Ovary (tissue), 9 donors: ENCODE results near the gene SPAST. TPM values are rescaled to one million over a fixed set of nuclear protein-coding genes. Genes with fewer than 3 reads are reported as not detected.

Source experiments
- DNase-seq, 5 donors: peaks; one replicate each; pipeline ENCODE4 v3.0.0-alpha.2; 2019 to 2020
- H3K27ac ChIP-seq, 2 donors: fragments of 200-600 bp; one replicate each; pipeline versions ENCODE4 v1.5.1 to v1.8.0; 2019 to 2022
- H3K27me3 ChIP-seq: fragments of 200-600 bp; one replicate; pipeline ENCODE4 v1.8.0; 2022
- H3K36me3 ChIP-seq: fragments of 200-600 bp; sonication (generic); one replicate; pipeline ENCODE4 v1.5.1; 2019
- H3K4me1 ChIP-seq: one replicate; pipeline ENCODE4 v1.8.1; 2013; ENCODE audit warnings: mild to moderate bottlenecking, moderate library complexity; ENCODE audit not compliant: insufficient read depth
- H3K4me3 ChIP-seq: fragments of 200-600 bp; sonication (generic); one replicate; pipeline ENCODE4 v1.5.1; 2017
- H3K9me3 ChIP-seq, 2 donors: fragments of 200-600 bp in 1 of 2; sonication (generic) in 1 of 2; one replicate each; pipeline versions ENCODE4 v1.5.1 to v1.8.1; 2013 to 2019; ENCODE audit warnings: mild to moderate bottlenecking in 1 of 2, moderate library complexity in 1 of 2
- CTCF ChIP-seq, 3 donors: fragments of 450-650 bp in 2 of 3; fragments of 200-600 bp in 1 of 3; IDR thresholded peaks; one replicate each; pipeline versions ENCODE4 v1.5.1 to v1.8.0; 2016 to 2022; ENCODE audit warnings: antibody characterized with exemption in 3 of 3, mild to moderate bottlenecking in 1 of 3
- EP300 ChIP-seq: sonication (generic); formaldehyde crosslinking; IDR thresholded peaks from one replicate; pipeline ENCODE4 v1.6.1; 2017; ENCODE audit warnings: antibody characterized with exemption
- POLR2A ChIP-seq: fragments of 450-650 bp; IDR thresholded peaks from one replicate; pipeline ENCODE4 v1.6.1; 2017; ENCODE audit warnings: antibody characterized with exemption, mild to moderate bottlenecking, moderate library complexity
- WGBS, 3 donors: extraction: QIAGEN DNeasy Blood & Tissue Kit in 1 of 3; methylation state at CpG; one replicate each; pipeline versions ENCODE4 v1.1.5 to v1.1.7; 2013 to 2017; 5-methylcytosine and 5-hydroxymethylcytosine counted together
- intact Hi-C, 4 donors: fragments of 100-400 bp; cut with DNase I; formaldehyde crosslinking; loops; one replicate each; pipeline versions ENCODE4 v1.11.0 to v1.15.1; 2022 to 2023
- polyA plus RNA-seq, 2 donors: library from polyadenylated mRNA; stranded (reverse); fragments of 200-250 nt in 1 of 2; fragments of 350-450 nt in 1 of 2; fragmentation: Illumina TruSeq in 1 of 2; extraction: RNeasy Lipid Tissue Mini Kit (QIAGEN cat#74804) in 1 of 2; gene quantifications; one replicate each; pipeline ENCODE4 v1.2.3, GENCODE V29; 2013 to 2014
- total RNA-seq, 7 donors: library from RNA; depleted of rRNA in 2 of 7; stranded (reverse); fragments of >200 nt in 2 of 7; fragmentation: NEBNext Ultra II Directional in 3 of 7; extraction: Animal tissue kit (Norgen Biotek cat#: 25700) in 3 of 7; gene quantifications; one replicate each; pipeline versions ENCODE4 v1.1.0 to v1.2.4, GENCODE V29; 2016 to 2023
- donor health status: DM: no; HTN: no; CAD: no; lungs with moderate emphysema.
- donor health status: DM: no; HTN: no; CAD: no.
- donor health status: Bipolar disorder and iron deficiency.
- donor health status: DM: yes; HTN: yes; CAD: no.
- donor health status: DM: no; HTN: no; CAD: no.
- donor health status: DM: yes; HTN: yes; CAD: no.

SPAST gene
- total and polyA plus RNA-seq, 9 donors = 6.5 to 21.6 (median 18.3) TPM

- intact Hi-C loops = no loop called here
- WGBS, 3 donors = 94 to 99% (median 96%) methylated on average over 2 of the region's 2 CpGs
Observed at GRCh38 chr2:32119161-32119560, 55.8 kb downstream of the SPAST start.

GRCh38 chr2:32124660-32125059, 61.3 kb downstream of the SPAST start:
- no peaks in the 10 kb centered on the region for H3K9me3 ChIP-seq
- H3K4me1 ChIP-seq = no peaks in the 10 kb centered on the region
- intact Hi-C loops = loop anchor here in 1 of 4 donors (5.0 kb wide), 1 partner anchor 63 kb away; no protein-coding TSS in a partner anchor
- H3K27me3 ChIP-seq = no peaks in the 10 kb centered on the region
- H3K4me3 ChIP-seq = no peak overlapping the region
- no peaks in the 10 kb centered on the region for H3K36me3 ChIP-seq
- TF ChIP-seq CTCF (IDR thresholded peaks at IDR 0.05) (no peak), EP300 (no peak), POLR2A (no peak)
- H3K27ac ChIP-seq = no peak overlapping the region
- DNase-seq = no peak

More at GRCh38 chr2:32119161-32119560, 55.8 kb downstream of the SPAST start:
- no peaks in the 10 kb centered on the region for H3K27me3 ChIP-seq
- H3K36me3 ChIP-seq = no peaks in the 10 kb centered on the region
- TF ChIP-seq EP300 (no peak), POLR2A (no peak), CTCF (IDR thresholded peaks at IDR 0.05) (no peak)
- DNase-seq = no peak
- no peaks in the 10 kb centered on the region for H3K9me3 ChIP-seq
- no peak overlapping the region for H3K4me3 ChIP-seq
- no peak overlapping the region for H3K27ac ChIP-seq
- H3K4me1 ChIP-seq = no peaks in the 10 kb centered on the region

DNA sequence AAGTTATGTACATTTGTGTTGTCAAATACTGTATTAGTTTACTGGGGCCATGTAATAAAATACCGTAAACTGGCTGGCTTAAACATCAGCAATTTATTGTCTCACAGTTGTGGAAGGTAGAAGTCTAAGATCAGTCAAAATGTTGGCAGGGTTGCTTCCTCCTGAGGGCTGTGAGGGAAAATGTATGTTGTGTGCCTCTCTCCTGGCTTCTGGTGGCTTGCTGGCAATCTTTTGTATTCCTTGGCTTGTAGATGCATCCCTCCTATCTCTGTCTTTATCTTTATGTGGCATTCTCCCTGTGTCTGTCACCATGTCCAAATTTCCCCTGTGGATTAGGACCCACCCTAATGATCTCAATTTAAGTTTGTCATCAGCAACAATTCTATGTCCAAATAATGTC, 65.3 kb downstream of the SPAST start:
- TF ChIP-seq CTCF (IDR thresholded peaks at IDR 0.05) (no peak), EP300 (no peak), POLR2A (no peak)
- H3K36me3 ChIP-seq = no peaks in the 10 kb centered on the region
- no peaks in the 10 kb centered on the region for H3K9me3 ChIP-seq
- no peaks in the 10 kb centered on the region for H3K27me3 ChIP-seq
- no peak overlapping the region for H3K27ac ChIP-seq
- DNase-seq = no peak
- no peak overlapping the region for H3K4me3 ChIP-seq
- H3K4me1 ChIP-seq = no peaks in the 10 kb centered on the region
- 97 to 98% (median 98%) methylated on average over 1 of the region's 1 CpG for WGBS, 3 donors
- intact Hi-C loops = loop anchor here in 1 of 4 donors (5.0 kb wide), 1 partner anchor 59 kb away; no protein-coding TSS in a partner anchor

DNA sequence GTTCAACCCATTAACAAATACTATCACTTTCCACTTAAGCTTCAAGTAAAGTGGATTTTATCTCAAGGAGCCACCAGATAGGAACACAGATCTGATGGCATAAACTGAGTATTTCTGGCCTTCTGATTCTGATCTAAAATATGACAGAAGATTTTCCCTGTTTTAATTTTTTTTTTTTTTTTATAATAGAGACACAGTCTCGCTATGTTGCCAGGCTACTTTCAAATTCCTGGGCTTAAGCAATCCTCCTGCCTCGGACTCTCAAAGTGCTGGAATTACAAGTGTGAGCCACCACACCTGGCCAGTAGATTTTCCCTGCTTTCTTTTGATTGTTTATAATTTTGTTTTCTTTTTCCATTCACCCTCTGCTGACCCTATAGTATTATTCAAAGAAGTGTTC, 65.7 kb downstream of the SPAST start:
- Histone ChIP-seq H3K9me3 (no peaks in the 10 kb centered on the region), H3K36me3 (no peaks in the 10 kb centered on the region), H3K27ac (no peak overlapping the region), H3K4me3 (no peak overlapping the region), H3K27me3 (no peaks in the 10 kb centered on the region), H3K4me1 (no peaks in the 10 kb centered on the region)
- intact Hi-C loops = loop anchor here in 1 of 4 donors (5.0 kb wide), 1 partner anchor 58 kb away; no protein-coding TSS in a partner anchor
- no peak for DNase-seq
- no peak for TF ChIP-seq POLR2A
- 87 to 91% (median 90%) methylated on average over 2 of the region's 2 CpGs for WGBS, 3 donors

DNA sequence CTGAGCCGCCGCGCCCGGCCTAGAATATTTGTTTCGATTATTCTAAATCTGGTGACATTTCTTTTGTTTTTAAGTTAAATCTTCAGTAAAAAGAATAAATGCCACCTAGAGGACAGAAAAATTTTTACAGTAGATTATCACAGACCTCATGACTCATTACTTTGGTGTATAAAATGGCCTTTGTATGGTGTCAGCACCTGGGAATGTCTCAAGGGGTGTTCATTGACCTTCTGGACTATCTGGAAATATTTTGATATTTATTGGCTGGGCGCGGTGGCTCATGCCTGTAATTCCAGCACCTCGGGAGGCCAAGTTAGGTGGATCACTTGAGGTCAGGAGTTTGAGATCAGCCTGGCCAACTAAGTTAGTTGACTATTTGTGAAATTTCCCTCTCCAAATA, 72.1 kb downstream of the SPAST start:
- TF ChIP-seq CTCF (IDR thresholded peaks at IDR 0.05) = no peak
- no peak for TF ChIP-seq POLR2A
- no peak for TF ChIP-seq EP300
- Histone ChIP-seq H3K27ac (no peak overlapping the region), H3K4me3 (no peak overlapping the region), H3K4me1 (no peaks in the 10 kb centered on the region), H3K36me3 (no peaks in the 10 kb centered on the region), H3K27me3 (no peaks in the 10 kb centered on the region), H3K9me3 (no peaks in the 10 kb centered on the region)
- DNase-seq = no peak
- WGBS, 3 donors = 86 to 91% (median 90%) methylated on average over 8 of the region's 8 CpGs
- intact Hi-C loops = no loop called here
